ENCODE results near the gene ARHGEF19.
"Not testable (repeated sequence)": the region's sequence is repeated elsewhere in the genome, so short reads cannot be mapped to it uniquely, and the experiment has no call there.

The ARHGEF19 gene

GRCh38 chr1:16206547-16207317 is 5.7 kb downstream of the ARHGEF19 start:
- Mint-ChIP-seq H3K27me3 (no peaks in the 10 kb centered on the region), H3K9me3 (ENCODE audit: low read depth) (no peaks in the 10 kb centered on the region), H3K4me3 (peak overlapping the region; percentile 84), H3K27ac (peak overlapping the region; percentile 95), H3K36me3 (peaks cover 6% of the 10 kb centered on the region), H3K4me1 (ENCODE audit: low read depth) (peaks cover 2% of the 10 kb centered on the region)

GRCh38 chr1:16205891-16206546 is 6.4 kb downstream of the ARHGEF19 start:
- H3K27ac Mint-ChIP-seq: no peak overlapping the region
- H3K4me3 Mint-ChIP-seq: peak overlapping the region; percentile 84

GRCh38 chr1:16205334-16205671 is 7.1 kb downstream of the ARHGEF19 start:
- Mint-ChIP-seq H3K27ac (no peak overlapping the region), H3K9me3 (ENCODE audit: low read depth) (no peaks in the 10 kb centered on the region), H3K36me3 (peaks cover 6% of the 10 kb centered on the region), H3K4me1 (ENCODE audit: low read depth) (peaks cover 2% of the 10 kb centered on the region), H3K4me3 (no peak overlapping the region), H3K27me3 (no peaks in the 10 kb centered on the region)

More at GRCh38 chr1:16205891-16206546, 6.4 kb downstream of the ARHGEF19 start:
- Mint-ChIP-seq H3K9me3 (ENCODE audit: low read depth) (no peaks in the 10 kb centered on the region), H3K27me3 (no peaks in the 10 kb centered on the region), H3K36me3 (peaks cover 6% of the 10 kb centered on the region), H3K4me1 (ENCODE audit: low read depth) (peaks cover 2% of the 10 kb centered on the region)

- Mint-ChIP-seq H3K9me3 (ENCODE audit: low read depth) (no peaks in the 10 kb centered on the region), H3K27me3 (no peaks in the 10 kb centered on the region), H3K27ac (peak overlapping the region; percentile 64), H3K4me3 (peak overlapping the region; percentile 35), H3K4me1 (ENCODE audit: low read depth) (peaks cover 2% of the 10 kb centered on the region), H3K36me3 (peaks cover 6% of the 10 kb centered on the region)
Measured at GRCh38 chr1:16204634-16205333, 7.7 kb downstream of the ARHGEF19 start.

- Mint-ChIP-seq H3K27me3 (no peaks in the 10 kb centered on the region), H3K4me3 (no peak overlapping the region), H3K36me3 (peaks cover 6% of the 10 kb centered on the region), H3K27ac (no peak overlapping the region), H3K4me1 (ENCODE audit: low read depth) (peaks cover 2% of the 10 kb centered on the region), H3K9me3 (ENCODE audit: low read depth) (no peaks in the 10 kb centered on the region)
Measured at GRCh38 chr1:16204216-16204615, 8.2 kb downstream of the ARHGEF19 start.

GRCh38 chr1:16203550-16203949 is 8.9 kb downstream of the ARHGEF19 start:
- Mint-ChIP-seq H3K4me3 (no peak overlapping the region), H3K4me1 (ENCODE audit: low read depth) (peaks cover 6% of the 10 kb centered on the region), H3K27ac (no peak overlapping the region), H3K36me3 (peaks cover 6% of the 10 kb centered on the region), H3K9me3 (ENCODE audit: low read depth) (no peaks in the 10 kb centered on the region), H3K27me3 (no peaks in the 10 kb centered on the region)

GRCh38 chr1:16202281-16203210 is 9.9 kb downstream of the ARHGEF19 start:
- Mint-ChIP-seq H3K4me1 (ENCODE audit: low read depth) (peaks cover 7% of the 10 kb centered on the region), H3K27me3 (no peaks in the 10 kb centered on the region), H3K36me3 (peaks cover 6% of the 10 kb centered on the region), H3K9me3 (ENCODE audit: low read depth) (no peaks in the 10 kb centered on the region), H3K27ac (no peak overlapping the region), H3K4me3 (no peak overlapping the region)

- peaks cover 6% of the 10 kb centered on the region for H3K36me3 Mint-ChIP-seq
- H3K27ac Mint-ChIP-seq: no peak overlapping the region
- H3K4me1 Mint-ChIP-seq (ENCODE audit: low read depth): peaks cover 9% of the 10 kb centered on the region
- H3K27me3 Mint-ChIP-seq: no peaks in the 10 kb centered on the region
- H3K4me3 Mint-ChIP-seq: no peak overlapping the region
- no peaks in the 10 kb centered on the region for H3K9me3 Mint-ChIP-seq (ENCODE audit: low read depth)
Measured at GRCh38 chr1:16199700-16200099, 12.8 kb downstream of the ARHGEF19 start.

- H3K27me3 Mint-ChIP-seq: no peaks in the 10 kb centered on the region
- H3K9me3 Mint-ChIP-seq (ENCODE audit: low read depth): no peaks in the 10 kb centered on the region
- H3K36me3 Mint-ChIP-seq: peaks cover 5% of the 10 kb centered on the region
- H3K4me3 Mint-ChIP-seq: no peak overlapping the region
- H3K27ac Mint-ChIP-seq: peak overlapping the region; percentile 47
- H3K4me1 Mint-ChIP-seq (ENCODE audit: low read depth): peaks cover 8% of the 10 kb centered on the region
Measured at GRCh38 chr1:16199157-16199501, 13.3 kb downstream of the ARHGEF19 start.

- peaks cover 8% of the 10 kb centered on the region for H3K4me1 Mint-ChIP-seq (ENCODE audit: low read depth)
- peaks cover 3% of the 10 kb centered on the region for H3K36me3 Mint-ChIP-seq
- no peaks in the 10 kb centered on the region for H3K27me3 Mint-ChIP-seq
- H3K9me3 Mint-ChIP-seq (ENCODE audit: low read depth): no peaks in the 10 kb centered on the region
- H3K4me3 Mint-ChIP-seq: no peak overlapping the region
- H3K27ac Mint-ChIP-seq: peak overlapping the region; percentile 47
Measured at GRCh38 chr1:16198444-16199156, 13.9 kb downstream of the ARHGEF19 start.

GRCh38 chr1:16196874-16197273 is 15.6 kb downstream of the ARHGEF19 start:
- Mint-ChIP-seq H3K9me3 (ENCODE audit: low read depth) (no peaks in the 10 kb centered on the region), H3K36me3 (no peaks in the 10 kb centered on the region), H3K27ac (no peak overlapping the region), H3K4me1 (ENCODE audit: low read depth) (peaks cover 8% of the 10 kb centered on the region), H3K4me3 (no peak overlapping the region), H3K27me3 (no peaks in the 10 kb centered on the region)

- H3K4me1 Mint-ChIP-seq (ENCODE audit: low read depth); H3K4me3 Mint-ChIP-seq; H3K9me3 Mint-ChIP-seq (ENCODE audit: low read depth); H3K36me3 Mint-ChIP-seq; H3K27me3 Mint-ChIP-seq; H3K27ac Mint-ChIP-seq: not testable (repeated sequence)
Measured at GRCh38 chr1:16196139-16196538, 16.3 kb downstream of the ARHGEF19 start.

GRCh38 chr1:16195518-16195905 is 16.9 kb downstream of the ARHGEF19 start:
- Mint-ChIP-seq H3K27me3 (no peaks in the 10 kb centered on the region), H3K9me3 (ENCODE audit: low read depth) (no peaks in the 10 kb centered on the region), H3K4me1 (ENCODE audit: low read depth) (peaks cover 8% of the 10 kb centered on the region), H3K4me3 (no peak overlapping the region), H3K36me3 (no peaks in the 10 kb centered on the region), H3K27ac (no peak overlapping the region)

- H3K36me3 Mint-ChIP-seq: no peaks in the 10 kb centered on the region
- peaks cover 2% of the 10 kb centered on the region for H3K4me1 Mint-ChIP-seq (ENCODE audit: low read depth)
- no peak overlapping the region for H3K27ac Mint-ChIP-seq
- peaks cover 2% of the 10 kb centered on the region for H3K27me3 Mint-ChIP-seq
- no peak overlapping the region for H3K4me3 Mint-ChIP-seq
- no peaks in the 10 kb centered on the region for H3K9me3 Mint-ChIP-seq (ENCODE audit: low read depth)
Measured at GRCh38 chr1:16191916-16192546, 20.4 kb downstream of the ARHGEF19 start.

All from activated naive CD8-positive, alpha-beta T cell (primary cell).